ENCODE results near the gene RALGPS2. TPM values are rescaled to one million over a fixed set of nuclear protein-coding genes. Genes with fewer than 3 reads are reported as not detected.

The RALGPS2 gene
- total and polyA plus RNA-seq, 2 of the 13 experiments (the other 11 are each of a cell fraction or from before 2014, with no cell fraction given), result 15.6 to 36.0 TPM

DNA sequence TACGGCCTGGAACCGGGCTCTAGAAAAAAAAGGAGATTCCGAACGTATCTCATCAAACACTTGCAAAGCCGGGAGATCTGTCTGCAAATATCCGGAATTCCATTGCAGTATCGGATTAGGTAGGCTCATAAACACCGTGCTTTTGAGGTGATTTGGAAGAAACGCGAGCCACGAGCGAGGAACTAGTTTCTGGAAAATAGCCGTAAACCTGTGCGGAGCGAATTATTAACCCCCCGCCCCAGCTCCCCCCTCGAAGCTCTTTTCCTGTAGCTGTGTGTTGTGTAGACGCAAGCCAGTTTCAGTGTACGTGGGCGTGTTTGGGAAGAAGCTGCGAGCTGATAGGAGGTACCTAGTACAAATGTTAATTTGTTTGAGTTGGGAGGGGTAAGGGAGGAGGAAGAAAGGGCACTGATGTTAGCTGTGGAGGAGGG, 1.1 kb downstream of the RALGPS2 start (continued):
- TF ChIP-seq, protein P1, sequence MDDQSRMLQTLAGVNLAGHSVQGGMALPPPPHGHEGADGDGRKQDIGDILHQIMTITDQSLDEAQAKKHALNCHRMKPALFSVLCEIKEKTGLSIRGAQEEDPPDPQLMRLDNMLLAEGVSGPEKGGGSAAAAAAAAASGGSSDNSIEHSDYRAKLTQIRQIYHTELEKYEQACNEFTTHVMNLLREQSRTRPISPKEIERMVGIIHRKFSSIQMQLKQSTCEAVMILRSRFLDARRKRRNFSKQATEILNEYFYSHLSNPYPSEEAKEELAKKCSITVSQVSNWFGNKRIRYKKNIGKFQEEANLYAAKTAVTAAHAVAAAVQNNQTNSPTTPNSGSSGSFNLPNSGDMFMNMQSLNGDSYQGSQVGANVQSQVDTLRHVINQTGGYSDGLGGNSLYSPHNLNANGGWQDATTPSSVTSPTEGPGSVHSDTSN (CRISPR knock-in tag; IDR thresholded peaks at IDR 0.05; ENCODE audit: borderline replicate concordance), result no peak
- TF ChIP-seq NFATC3 (CRISPR knock-in tag; IDR thresholded peaks at IDR 0.05), result no peak
- TF ChIP-seq ZBTB40 (IDR thresholded peaks at IDR 0.05), result no peak
- no peak for TF ChIP-seq ZBTB40 (CRISPR knock-in tag; IDR thresholded peaks at IDR 0.05)
- TF ChIP-seq ZNF569 (CRISPR knock-in tag; IDR thresholded peaks at IDR 0.05; ENCODE audit: borderline replicate concordance), result no peak
- TF ChIP-seq TP53 (CRISPR knock-in tag; conservative IDR thresholded peaks at IDR 0.05), result no peak
- no peak for TF ChIP-seq GATA4 (IDR thresholded peaks at IDR 0.05; ENCODE audit: borderline replicate concordance, low read depth)
- no peak for TF ChIP-seq ZNF577 (CRISPR knock-in tag; IDR thresholded peaks at IDR 0.05; ENCODE audit: borderline replicate concordance, low read depth)
- TF ChIP-seq IRX3 (CRISPR knock-in tag; IDR thresholded peaks at IDR 0.05; ENCODE audit: borderline replicate concordance, low read depth), result peak; percentile 12; the same call in 1 of the 2 replicates
- TF ChIP-seq RBAK (CRISPR knock-in tag; IDR thresholded peaks at IDR 0.05), result no peak
- no peak for TF ChIP-seq TSC22D2 (CRISPR knock-in tag; IDR thresholded peaks at IDR 0.05; ENCODE audit: borderline replicate concordance)
- TF ChIP-seq MYC (CRISPR knock-in tag; IDR thresholded peaks at IDR 0.05; ENCODE audit: borderline replicate concordance), result no peak
- peak; percentile 48; the same call in 1 of the 2 replicates for TF ChIP-seq HDAC1 (CRISPR knock-in tag; IDR thresholded peaks at IDR 0.05)
- no peak for TF ChIP-seq ZNF749 (CRISPR knock-in tag; IDR thresholded peaks at IDR 0.05; ENCODE audit: borderline replicate concordance)
- TF ChIP-seq, protein P2, sequence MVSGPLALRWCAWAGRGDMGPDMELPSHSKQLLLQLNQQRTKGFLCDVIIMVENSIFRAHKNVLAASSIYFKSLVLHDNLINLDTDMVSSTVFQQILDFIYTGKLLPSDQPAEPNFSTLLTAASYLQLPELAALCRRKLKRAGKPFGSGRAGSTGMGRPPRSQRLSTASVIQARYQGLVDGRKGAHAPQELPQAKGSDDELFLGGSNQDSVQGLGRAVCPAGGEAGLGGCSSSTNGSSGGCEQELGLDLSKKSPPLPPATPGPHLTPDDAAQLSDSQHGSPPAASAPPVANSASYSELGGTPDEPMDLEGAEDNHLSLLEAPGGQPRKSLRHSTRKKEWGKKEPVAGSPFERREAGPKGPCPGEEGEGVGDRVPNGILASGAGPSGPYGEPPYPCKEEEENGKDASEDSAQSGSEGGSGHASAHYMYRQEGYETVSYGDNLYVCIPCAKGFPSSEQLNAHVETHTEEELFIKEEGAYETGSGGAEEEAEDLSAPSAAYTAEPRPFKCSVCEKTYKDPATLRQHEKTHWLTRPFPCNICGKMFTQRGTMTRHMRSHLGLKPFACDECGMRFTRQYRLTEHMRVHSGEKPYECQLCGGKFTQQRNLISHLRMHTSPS (CRISPR knock-in tag; IDR thresholded peaks at IDR 0.05; ENCODE audit: low read depth), result no peak
- no peak for TF ChIP-seq RELA (CRISPR knock-in tag; IDR thresholded peaks at IDR 0.05)

Data from HepG2 (cell line).